HG03196 (cell line): ENCODE results near the gene PSME4.
"Not testable (repeated sequence)": the region's sequence is repeated elsewhere in the genome, so short reads cannot be mapped to it uniquely, and the experiment has no call there.

Experiments
- ATAC-seq: cut with Tn5 transposase; IDR thresholded peaks from one replicate; pipeline ENCODE4 v1.9.1; 2021; ENCODE audit not compliant: unreplicated experiment

The PSME4 gene

GRCh38 chr2:53886406-53887280, 84.2 kb downstream of the PSME4 start:
- peak; percentile 52 for ATAC-seq

GRCh38 chr2:53884883-53885282, 85.9 kb downstream of the PSME4 start:
- ATAC-seq: no peak

GRCh38 chr2:53881986-53882385, 88.8 kb downstream of the PSME4 start:
- no peak for ATAC-seq

GRCh38 chr2:53881360-53881759, 89.4 kb downstream of the PSME4 start:
- ATAC-seq: no peak

GRCh38 chr2:53880756-53881155, 90.0 kb downstream of the PSME4 start:
- no peak for ATAC-seq

- ATAC-seq: no peak
Measured at GRCh38 chr2:53877556-53877955, 93.2 kb downstream of the PSME4 start.

GRCh38 chr2:53877112-53877511, 93.7 kb downstream of the PSME4 start:
- no peak for ATAC-seq

DNA sequence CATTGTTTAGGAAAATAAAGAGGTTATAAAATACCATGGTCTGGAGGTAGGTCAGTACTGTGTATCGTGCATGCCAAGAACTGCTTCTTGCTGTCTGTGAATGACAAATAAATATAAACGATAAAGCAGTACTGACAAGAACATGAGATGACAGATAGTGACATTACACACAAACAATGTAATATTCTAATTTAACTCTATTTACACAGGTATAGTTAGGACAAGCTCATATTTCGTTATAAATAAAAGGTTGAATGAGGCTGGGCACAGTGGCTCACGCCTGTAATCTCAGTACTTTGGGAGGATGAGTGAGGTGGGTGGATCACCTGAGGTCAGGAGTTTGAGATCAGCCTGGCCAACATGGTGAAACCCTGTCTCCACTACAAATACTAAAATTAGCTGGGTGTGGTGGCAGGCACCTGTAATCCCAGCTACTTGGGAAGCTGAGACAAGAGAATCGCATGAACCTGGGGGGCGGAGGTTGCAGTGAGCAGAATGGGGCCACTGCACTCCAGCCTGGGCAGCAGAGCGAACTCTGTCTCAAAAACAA, 96.3 kb downstream of the PSME4 start:
- no peak for ATAC-seq

DNA sequence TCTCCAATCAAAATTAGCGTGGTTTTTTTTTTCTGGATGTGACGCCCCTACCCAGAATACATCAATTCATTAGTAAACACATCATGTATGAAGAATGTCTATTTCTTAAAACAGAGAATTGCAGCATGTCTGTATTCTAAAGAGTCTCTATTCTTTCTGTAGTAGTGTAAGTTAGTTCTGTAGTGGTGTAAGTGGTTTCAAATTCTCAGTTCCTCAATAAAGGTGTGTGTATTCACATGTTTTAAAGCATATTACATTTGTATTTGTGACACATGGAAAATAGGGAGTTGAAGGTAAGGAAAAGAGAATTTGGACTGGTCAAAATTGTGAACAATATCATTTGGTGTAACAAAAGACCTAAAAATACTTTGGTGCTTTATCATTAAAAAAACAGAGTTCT, 103.0 kb downstream of the PSME4 start:
- no peak for ATAC-seq

GRCh38 chr2:53867169-53867568, 103.6 kb downstream of the PSME4 start:
- ATAC-seq: no peak

DNA sequence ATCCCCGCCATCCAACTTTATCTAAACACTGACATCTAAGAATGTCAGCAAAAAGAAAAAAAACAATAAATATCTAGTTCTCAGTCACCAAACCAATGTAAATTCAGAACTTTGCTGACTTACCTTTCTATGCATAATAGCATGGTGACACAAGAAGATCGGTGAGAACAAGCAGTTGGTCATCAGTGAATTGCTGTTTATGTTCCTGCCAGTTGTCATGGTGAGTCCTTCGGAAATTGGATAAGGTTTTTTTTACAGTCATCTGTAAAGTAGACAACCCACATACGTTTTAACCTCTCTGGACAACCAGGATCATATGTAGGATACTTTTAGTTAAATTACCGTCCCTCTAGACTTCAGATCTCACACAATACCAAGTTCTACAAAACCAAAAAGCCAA, 104.8 kb downstream of the PSME4 start:
- ATAC-seq: no peak

DNA sequence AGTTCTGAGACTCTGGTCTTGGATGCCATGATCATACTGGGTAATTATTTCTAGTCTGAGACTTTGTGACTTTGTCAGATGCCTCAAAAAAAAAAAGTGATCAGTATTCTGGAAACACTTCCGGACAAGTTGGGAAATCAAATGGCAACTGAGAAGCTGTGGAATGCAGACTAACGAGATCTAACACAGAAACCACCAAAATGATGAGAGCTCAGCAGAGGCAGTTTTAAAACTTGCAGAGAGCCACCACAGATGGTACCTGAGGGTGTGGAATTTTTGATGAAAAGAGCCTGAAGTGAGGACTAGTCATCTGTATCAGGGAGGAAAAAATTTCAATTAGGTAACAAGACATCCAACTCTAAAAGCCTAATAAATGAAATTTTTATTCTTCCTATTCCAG, 105.5 kb downstream of the PSME4 start:
- no peak for ATAC-seq

DNA sequence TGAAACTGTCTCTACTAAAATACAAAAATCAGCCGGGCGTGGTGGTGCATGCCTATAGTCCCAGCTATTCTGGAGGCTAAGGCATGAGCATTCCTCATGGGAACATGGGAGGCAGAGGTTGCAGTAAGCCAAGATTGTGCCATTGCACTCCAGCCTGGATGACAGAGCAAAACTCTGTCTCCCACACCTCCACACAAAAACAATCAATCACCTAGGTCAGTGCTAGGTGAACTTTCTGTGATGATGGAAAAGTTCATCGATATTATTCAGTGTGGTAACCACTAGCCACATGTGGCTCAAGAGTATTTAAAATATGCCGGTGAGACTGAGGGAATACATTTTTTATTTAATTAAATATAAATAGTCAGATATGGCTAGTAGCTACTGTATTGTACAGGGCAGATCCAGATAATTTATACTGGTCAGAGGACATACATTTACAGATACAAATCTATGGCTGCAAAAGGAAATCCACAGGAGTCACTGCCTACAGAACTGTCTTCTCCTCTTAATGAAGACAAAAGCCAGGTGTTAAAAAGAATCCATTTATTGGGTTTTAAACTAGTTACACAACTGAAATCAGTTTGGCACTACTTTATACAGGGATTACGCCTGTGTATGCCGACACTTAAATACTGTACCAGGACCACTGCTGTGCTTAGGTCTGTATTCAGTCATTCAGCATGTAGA, 107.1 kb downstream of the PSME4 start:
- ATAC-seq: no peak

- ATAC-seq: no peak
Measured at GRCh38 chr2:53861824-53862223, 109.0 kb downstream of the PSME4 start.

- ATAC-seq: no peak
Measured at GRCh38 chr2:53859206-53860181, 111.3 kb downstream of the PSME4 start, which contains the start of gene GPR75. Gene GPR75 (minus strand): TSS chr2:53859967. CDS start chr2:53854756, 5,211 bp downstream.

DNA sequence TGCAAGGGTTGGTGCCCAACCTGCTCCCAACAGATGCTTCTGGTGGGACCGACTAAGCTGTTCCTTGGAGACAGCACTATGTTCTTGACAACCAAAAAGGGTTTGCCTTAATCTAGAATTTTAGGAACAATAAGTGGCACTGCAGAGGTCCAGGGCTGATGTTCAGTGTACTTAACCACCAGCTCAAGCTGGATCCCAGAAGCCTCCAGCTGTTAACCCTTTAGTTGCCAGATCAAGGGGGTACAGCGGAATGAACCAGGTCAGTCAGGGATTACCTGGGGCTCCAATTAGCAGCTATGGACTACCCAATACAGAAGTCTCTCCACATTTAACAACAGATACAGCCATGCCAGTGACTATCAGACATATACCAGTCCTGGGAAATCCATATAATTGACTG, 114.5 kb downstream of the PSME4 start:
- no peak for ATAC-seq

GRCh38 chr2:53854678-53855077, 116.1 kb downstream of the PSME4 start:
- ATAC-seq: no peak

DNA sequence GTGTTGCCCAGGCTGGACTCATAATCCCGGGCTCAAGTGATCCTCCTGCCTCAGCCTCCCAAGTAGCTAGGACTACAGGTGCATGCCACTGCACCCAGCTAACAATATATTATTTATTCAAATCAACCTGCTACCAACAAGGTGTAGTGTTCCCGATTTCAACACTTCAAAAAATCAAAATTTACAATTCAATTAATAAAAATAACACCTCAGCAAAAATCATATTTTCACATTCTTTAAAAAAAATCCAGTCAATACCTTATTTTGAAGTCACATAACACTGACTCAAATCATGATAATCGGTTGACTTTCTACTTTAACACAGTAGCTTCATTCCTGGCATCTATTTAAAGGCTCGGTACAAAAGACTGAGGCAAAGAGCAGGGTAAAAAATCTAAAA, 118.3 kb downstream of the PSME4 start:
- no peak for ATAC-seq

- not testable (repeated sequence) for ATAC-seq
Measured at GRCh38 chr2:53851052-53851757, 119.6 kb downstream of the PSME4 start.

DNA sequence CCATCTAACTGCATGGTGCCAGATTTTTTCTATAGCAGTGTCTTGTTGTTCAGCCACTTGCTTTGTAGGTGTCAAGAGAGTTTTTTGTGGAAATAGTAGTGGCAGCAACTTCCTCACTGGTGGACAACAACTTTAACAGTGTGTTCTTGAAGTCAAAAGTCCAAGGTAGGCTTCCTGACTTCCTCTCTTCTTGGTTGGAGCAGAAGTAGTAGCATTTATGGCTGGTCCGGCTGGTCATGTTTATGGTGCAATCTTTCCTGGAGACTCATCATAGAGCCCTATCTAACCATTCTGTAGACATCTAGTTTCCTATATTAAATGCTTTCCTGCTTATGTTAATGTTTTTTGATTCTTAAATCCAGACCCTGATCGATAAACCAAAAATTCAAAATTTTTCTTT, 122.7 kb downstream of the PSME4 start:
- no peak for ATAC-seq
